ENCODE measurements around the gene CLDN5.

DNA sequence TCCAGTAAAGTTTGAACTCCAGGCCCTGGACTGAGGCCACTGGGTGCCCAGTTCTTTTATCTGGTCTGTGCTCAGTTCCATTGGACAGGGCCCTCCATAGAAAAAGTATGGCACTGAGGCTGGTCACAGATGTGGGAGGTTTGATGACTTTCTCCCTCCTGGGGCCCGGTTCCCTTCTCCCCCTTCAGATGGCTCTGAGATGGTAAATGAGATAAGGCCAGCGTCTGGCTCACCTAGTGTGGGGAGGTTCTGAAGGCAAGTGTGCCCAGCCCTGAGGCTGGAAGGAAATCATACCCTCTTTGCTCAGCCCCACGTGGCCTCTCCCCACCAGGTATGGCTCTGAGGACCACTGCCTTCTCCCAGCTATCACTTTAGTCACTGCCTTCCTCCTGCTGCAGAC lies 1.5 kb upstream of the CLDN5 start:
- TF ChIP-seq POLR2AphosphoS5 (IDR thresholded peaks at IDR 0.05; ENCODE audit: borderline replicate concordance, low read depth, low read length) (no peak), EZH2 (IDR thresholded peaks at IDR 0.05) (no peak), FOXP2 (optimal IDR thresholded peaks at IDR 0.05; ENCODE audit: control extremely low read depth, extremely low read length, insufficient read depth) (no peak)
